HG03432 (cell line): ENCODE data around the gene POLR2C.
A peak's percentile ranks its signal among the peaks of the same experiment; 100 is the strongest.

Experiments
- ATAC-seq: cut with Tn5 transposase; IDR thresholded peaks from one replicate; pipeline ENCODE4 v1.9.1; 2021; ENCODE audit warnings: mild to moderate bottlenecking, moderate library complexity; ENCODE audit not compliant: unreplicated experiment

POLR2C gene

DNA sequence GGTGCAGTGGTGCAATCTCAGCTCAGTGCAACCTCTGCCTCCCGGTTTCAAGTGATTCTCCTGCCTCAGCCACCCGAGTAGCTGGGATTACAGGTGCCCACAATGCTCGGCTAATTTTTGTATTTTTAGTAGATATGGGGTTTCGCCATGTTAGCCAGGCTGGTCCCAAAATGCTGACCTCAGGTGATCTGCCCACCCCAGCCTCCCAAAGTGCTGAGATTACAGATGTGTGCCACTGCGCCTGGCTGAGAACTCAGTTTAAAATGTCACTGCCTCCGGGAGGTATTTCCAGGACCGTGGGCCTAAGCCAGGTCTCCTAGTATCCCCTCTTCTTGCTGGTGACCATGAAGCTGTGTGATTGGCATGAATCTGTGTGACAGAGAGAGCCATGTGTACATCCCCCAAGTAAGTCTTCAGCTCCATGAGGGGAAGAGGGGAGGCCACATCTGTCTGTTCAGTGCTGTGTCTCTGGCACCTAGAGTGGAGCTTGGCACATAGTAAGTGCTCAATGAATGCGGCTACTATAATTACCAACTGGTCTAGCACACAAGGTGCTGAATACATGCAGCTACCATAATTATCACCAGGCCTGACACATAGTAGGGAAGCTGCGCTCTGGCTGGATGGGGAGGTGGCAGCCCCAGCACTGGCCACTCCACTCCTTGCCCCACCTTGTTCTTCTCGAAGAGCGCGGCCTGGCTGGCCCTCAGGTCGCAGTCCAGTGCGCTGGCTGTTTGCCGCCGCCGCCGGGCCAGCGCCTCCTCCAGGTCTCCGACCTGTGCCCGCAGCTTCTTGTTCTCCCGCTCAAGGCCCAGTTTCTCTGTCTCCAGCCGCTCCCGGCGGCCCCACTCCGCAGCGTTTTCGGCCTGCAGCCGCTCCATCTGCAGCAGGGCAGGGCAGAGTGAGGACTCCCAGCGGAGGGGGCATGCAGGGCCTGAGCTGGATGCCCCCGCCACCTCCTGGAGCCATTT is 55.2 kb downstream of the POLR2C start:
- ATAC-seq = no peak

- ATAC-seq = no peak
These were observed 56.0 kb downstream of the POLR2C start for GRCh38 chr16:57518520-57518919.

GRCh38 chr16:57518922-57519321 is 56.4 kb downstream of the POLR2C start:
- ATAC-seq = no peak

DNA sequence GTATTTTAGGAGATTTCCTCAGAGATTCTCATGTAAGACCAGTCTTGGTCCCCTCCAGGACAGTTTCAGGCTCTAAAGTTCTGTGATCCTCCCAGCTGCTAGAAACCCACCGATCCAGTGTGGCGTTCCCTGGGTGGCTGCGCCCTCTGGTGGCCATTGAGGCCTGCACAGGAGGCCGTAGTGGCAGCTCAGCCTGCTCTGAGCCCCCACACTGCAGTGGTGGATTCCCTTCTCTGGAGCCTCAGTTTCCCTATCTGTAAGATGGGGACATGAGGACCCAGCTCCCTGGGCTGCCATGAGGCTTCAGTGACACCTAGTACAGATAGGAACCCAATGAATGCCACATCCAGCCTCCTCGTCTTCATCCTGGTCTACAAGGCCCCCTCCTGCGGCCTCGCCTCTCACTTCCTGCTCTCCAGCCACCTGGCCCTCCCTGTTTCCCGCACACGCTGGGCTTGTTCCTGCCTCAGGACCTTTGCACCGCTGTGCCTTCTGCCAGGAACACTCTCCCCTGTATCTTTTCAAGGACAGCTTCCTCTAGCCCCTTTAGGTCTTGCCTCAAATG is 57.4 kb downstream of the POLR2C start:
- peak; percentile 66 for ATAC-seq
